Rectal smooth muscle tissue (tissue), 1 donor: ENCODE measurements around the gene DAPP1.

ENCODE experiments used
- H3K27ac ChIP-seq: one replicate; pipeline ENCODE4 v1.7.0; 2013; ENCODE audit warnings: low read depth, low read length, inconsistent platforms
- H3K27me3 ChIP-seq: one replicate; pipeline ENCODE4 v1.7.0; 2013; ENCODE audit warnings: low read length; ENCODE audit not compliant: control insufficient read depth, insufficient read depth
- H3K36me3 ChIP-seq: one replicate; pipeline ENCODE4 v1.7.0; 2013; ENCODE audit warnings: low read length; ENCODE audit not compliant: control insufficient read depth, insufficient read depth
- H3K4me1 ChIP-seq: one replicate; pipeline ENCODE4 v1.7.0; 2013; ENCODE audit warnings: low read length; ENCODE audit not compliant: control insufficient read depth, insufficient read depth
- H3K4me3 ChIP-seq: one replicate; pipeline ENCODE4 v1.7.0; 2013; ENCODE audit warnings: low read length
- H3K9ac ChIP-seq: one replicate; pipeline ENCODE4 v1.7.0; 2013; ENCODE audit warnings: low read length

Gene DAPP1

DNA sequence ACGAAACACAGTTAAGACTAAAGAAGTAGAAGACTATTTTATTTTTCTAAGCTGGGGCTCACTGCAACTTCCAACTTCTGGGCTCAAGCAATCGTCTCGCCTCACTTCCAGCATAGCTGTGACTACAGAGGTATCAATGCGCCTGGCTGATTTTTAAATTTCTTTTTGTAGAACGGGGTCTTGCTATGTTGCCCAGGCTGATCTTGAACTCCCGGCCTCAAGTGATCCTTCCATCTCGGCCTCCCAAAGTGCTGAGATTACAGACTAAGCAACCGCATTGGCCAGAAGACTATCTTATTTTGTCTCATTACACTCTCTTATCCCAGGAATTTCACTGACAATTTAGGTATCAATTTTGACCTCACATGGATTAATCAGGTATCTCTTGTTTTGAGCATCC is 76.4 kb downstream of the DAPP1 start:
- no peaks in the 10 kb centered on the region for H3K36me3 ChIP-seq
- no peak overlapping the region for H3K27ac ChIP-seq
- H3K9ac ChIP-seq, result no peak overlapping the region
- peaks cover 13% of the 10 kb centered on the region for H3K4me1 ChIP-seq
- H3K4me3 ChIP-seq, result peak overlapping the region; percentile 89
- H3K27me3 ChIP-seq, result no peaks in the 10 kb centered on the region

DNA sequence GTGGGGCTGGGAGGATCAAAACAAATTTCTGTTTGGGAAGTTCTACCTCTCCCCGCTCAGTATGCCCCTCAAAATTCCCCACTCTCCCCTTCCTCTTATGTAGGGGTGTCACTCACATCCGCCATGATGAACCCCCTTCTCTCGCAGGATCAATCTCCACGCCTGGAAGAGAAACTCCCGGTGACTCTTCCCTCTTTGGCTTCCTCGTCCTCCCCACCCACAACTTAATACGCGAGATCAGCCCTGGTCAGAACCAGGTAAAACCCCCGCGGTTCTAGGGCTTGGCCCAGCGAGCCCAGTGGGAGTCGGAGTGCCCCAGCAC is 77.2 kb downstream of the DAPP1 start:
- no peaks in the 10 kb centered on the region for H3K27me3 ChIP-seq
- H3K27ac ChIP-seq, result peak overlapping the region; percentile 83
- H3K36me3 ChIP-seq, result no peaks in the 10 kb centered on the region
- H3K4me3 ChIP-seq, result peak overlapping the region; percentile 89
- H3K9ac ChIP-seq, result peak overlapping the region; percentile 69
- H3K4me1 ChIP-seq, result peaks cover 13% of the 10 kb centered on the region

- Histone ChIP-seq H3K36me3 (no peaks in the 10 kb centered on the region), H3K27ac (peak within 1 kb of the TSS; percentile 83), H3K4me1 (peaks cover 13% of the 10 kb centered on the region), H3K4me3 (peak within 1 kb of the TSS; percentile 89), H3K9ac (peak within 1 kb of the TSS; percentile 69), H3K27me3 (no peaks in the 10 kb centered on the region)
These were observed 77.8 kb downstream of the DAPP1 start, which contains the start of gene LAMTOR3 for GRCh38 chr4:99894161-99894997. LAMTOR3 (minus strand) TSS chr4:99894427; CDS start chr4:99893963, 464 bp downstream.

DNA sequence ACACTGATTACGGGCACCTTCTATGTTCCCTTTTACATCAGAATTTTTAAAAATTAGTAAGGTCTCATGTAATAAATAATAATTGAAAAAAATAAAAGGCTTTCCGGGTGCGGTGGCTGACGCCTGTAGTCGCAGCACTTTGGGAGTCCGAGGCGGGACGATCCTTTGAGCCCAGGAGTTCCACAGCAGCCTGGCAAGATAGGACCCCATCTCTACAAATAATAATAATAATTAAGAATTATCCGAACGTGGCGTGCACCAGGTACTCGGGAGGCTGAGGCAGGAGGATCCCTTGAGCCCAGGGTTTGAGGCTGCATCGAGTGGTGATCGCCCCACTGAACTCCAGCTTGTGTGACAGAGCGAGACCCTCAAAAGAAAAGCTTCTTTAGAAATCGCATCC is 78.4 kb downstream of the DAPP1 start:
- peak overlapping the region; percentile 72 for H3K27ac ChIP-seq
- no peaks in the 10 kb centered on the region for H3K27me3 ChIP-seq
- peaks cover 13% of the 10 kb centered on the region for H3K4me1 ChIP-seq
- H3K4me3 ChIP-seq, result peak overlapping the region; percentile 85
- no peaks in the 10 kb centered on the region for H3K36me3 ChIP-seq
- no peak overlapping the region for H3K9ac ChIP-seq

- no peaks in the 10 kb centered on the region for H3K27me3 ChIP-seq
- no peak overlapping the region for H3K9ac ChIP-seq
- no peak overlapping the region for H3K27ac ChIP-seq
- peaks cover 7% of the 10 kb centered on the region for H3K36me3 ChIP-seq
- no peaks in the 10 kb centered on the region for H3K4me1 ChIP-seq
- H3K4me3 ChIP-seq, result no peak overlapping the region
These were observed 98.8 kb downstream of the DAPP1 start for GRCh38 chr4:99915449-99915848.

- Histone ChIP-seq H3K4me3 (no peak overlapping the region), H3K36me3 (peaks cover 7% of the 10 kb centered on the region), H3K4me1 (no peaks in the 10 kb centered on the region), H3K9ac (no peak overlapping the region), H3K27me3 (no peaks in the 10 kb centered on the region), H3K27ac (no peak overlapping the region)
These were observed 100.9 kb downstream of the DAPP1 start for GRCh38 chr4:99917575-99917974.

DNA sequence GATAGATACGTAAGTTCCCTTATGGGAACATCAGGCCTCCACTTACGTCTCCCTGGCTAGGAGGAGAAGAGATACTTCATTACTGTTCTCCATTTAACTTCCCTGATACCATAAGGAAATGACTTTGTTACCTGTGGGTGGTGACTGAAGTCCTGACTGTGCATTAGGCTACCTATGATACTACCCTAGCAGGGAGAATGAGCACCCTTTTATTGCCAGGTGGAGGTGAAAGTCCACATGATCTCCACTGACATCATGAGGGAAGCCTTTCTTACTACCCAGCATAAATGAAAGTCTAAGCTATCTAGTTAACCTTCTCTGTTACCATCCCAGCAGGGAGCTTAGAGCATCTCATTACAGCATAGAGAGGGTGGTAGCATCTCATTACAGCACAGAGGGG is 102.0 kb downstream of the DAPP1 start:
- no peaks in the 10 kb centered on the region for H3K4me1 ChIP-seq
- H3K4me3 ChIP-seq, result no peak overlapping the region
- H3K36me3 ChIP-seq, result peaks cover 7% of the 10 kb centered on the region
- no peaks in the 10 kb centered on the region for H3K27me3 ChIP-seq
- no peak overlapping the region for H3K27ac ChIP-seq
- H3K9ac ChIP-seq, result no peak overlapping the region
